Tibial nerve (tissue), 4 donors: Measurements from ENCODE around the gene AGPAT3. TPM values are rescaled to one million over a fixed set of nuclear protein-coding genes. Genes with fewer than 3 reads are reported as not detected.
"Not testable (repeated sequence)": the region's sequence is repeated elsewhere in the genome, so short reads cannot be mapped to it uniquely, and the experiment has no call there.

Experiments
- DNase-seq, 2 donors: peaks; one replicate each; pipeline ENCODE4 v3.0.0-alpha.2; 2019; ENCODE audit warnings: low spot score in 2 of 2
- H3K27ac ChIP-seq, 4 donors: fragments of 200-600 bp; sonication (generic) in 3 of 4; one replicate each; pipeline ENCODE4 v1.5.1; 2017 to 2019; ENCODE audit warnings: mild to moderate bottlenecking in 1 of 4
- H3K27me3 ChIP-seq, 2 donors: fragments of 200-600 bp; sonication (generic) in 1 of 2; one replicate each; pipeline versions ENCODE4 v1.5.1 to v1.6.0; 2017 to 2019
- H3K36me3 ChIP-seq, 3 donors: fragments of 200-600 bp; sonication (generic); one replicate each; pipeline ENCODE4 v1.5.1; 2018 to 2019
- H3K4me1 ChIP-seq, 4 donors: fragments of 200-600 bp; sonication (generic) in 3 of 4; one replicate each; pipeline ENCODE4 v1.5.1; 2017 to 2019
- H3K4me3 ChIP-seq, 4 donors: fragments of 200-600 bp; sonication (generic) in 3 of 4; one replicate each; pipeline ENCODE4 v1.5.1; 2017 to 2019; ENCODE audit warnings: mild to moderate bottlenecking in 1 of 4, moderate library complexity in 1 of 4
- H3K9me3 ChIP-seq, 4 donors: fragments of 200-600 bp; sonication (generic) in 3 of 4; one replicate each; pipeline ENCODE4 v1.5.1; 2017 to 2019
- CTCF ChIP-seq, 5 experiments: fragments of 200-600 bp in 3 of 5; fragments of 450-650 bp in 2 of 5; sonication (generic) in 3 of 5; IDR thresholded peaks; one replicate each; pipeline ENCODE4 v1.5.1; 2016 to 2019; ENCODE audit warnings: antibody characterized with exemption in 5 of 5, mild to moderate bottlenecking in 3 of 5, moderate library complexity in 2 of 5
- EP300 ChIP-seq, 2 donors: sonication (generic); formaldehyde crosslinking; IDR thresholded peaks; one replicate each; pipeline ENCODE4 v1.6.1; 2017; ENCODE audit warnings: antibody characterized with exemption in 2 of 2, mild to moderate bottlenecking in 1 of 2
- POLR2A ChIP-seq, 2 donors: fragments of 450-650 bp; IDR thresholded peaks; one replicate each; pipeline ENCODE4 v1.6.1; 2017; ENCODE audit warnings: antibody characterized with exemption in 2 of 2, mild to moderate bottlenecking in 2 of 2, moderate library complexity in 2 of 2
- WGBS, 2 donors: methylation state at CpG; one replicate each; pipeline ENCODE4 v1.1.5; 2018; 5-methylcytosine and 5-hydroxymethylcytosine counted together
- total RNA-seq, 4 donors: library from RNA; depleted of rRNA; stranded (reverse); fragments of >200 nt; gene quantifications; one replicate each; pipeline ENCODE4 v1.1.0, GENCODE V29; 2016

Gene AGPAT3
- total RNA-seq, 4 donors from 2014 or later, result 29.9 to 45.6 (median 36.4) TPM

GRCh38 chr21:43819511-43820405, 45.3 kb upstream of the AGPAT3 start:
- 89 to 92% methylated on average over 23 to 25 of the region's 25 CpGs for WGBS, 2 donors

DNA sequence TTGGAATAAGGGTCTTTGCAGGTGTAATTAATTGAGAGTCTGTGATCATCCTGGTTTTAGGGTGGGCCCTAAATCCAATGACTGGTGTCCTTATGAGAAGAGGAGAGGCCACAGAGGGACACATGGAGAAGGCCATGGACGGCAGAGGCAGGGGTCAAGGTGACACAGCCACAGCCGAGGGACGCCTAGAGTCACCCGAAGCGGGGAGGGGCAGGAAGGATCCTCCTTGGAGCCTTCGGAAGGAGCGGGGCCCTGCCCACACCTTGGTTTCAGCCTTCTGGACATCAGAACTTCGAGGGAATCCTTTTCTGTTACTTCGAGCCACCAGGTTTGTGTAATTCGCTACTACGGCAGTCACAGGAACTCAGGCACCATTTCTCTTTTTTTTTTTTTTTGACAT, 44.6 kb upstream of the AGPAT3 start:
- no peak for DNase-seq
- Histone ChIP-seq H3K27ac (no peak overlapping the region), H3K4me3 (no peak overlapping the region), H3K27me3 (no peaks in the 10 kb centered on the region), H3K4me1 (no peaks in the 10 kb centered on the region), H3K36me3 (peaks cover 0 to 13% (median 0%) of the 10 kb centered on the region in 3 donors), H3K9me3 (peaks cover 0 to 10% (median 0%) of the 10 kb centered on the region in 4 donors)
- 91 to 92% methylated on average over 11 of the region's 11 CpGs for WGBS, 2 donors
- TF ChIP-seq EP300 (IDR thresholded peaks at IDR 0.05) (no peak), POLR2A (IDR thresholded peaks at IDR 0.05) (no peak), CTCF (IDR thresholded peaks at IDR 0.05) (no peak)

More at GRCh38 chr21:43819511-43820405, 45.3 kb upstream of the AGPAT3 start:
- Histone ChIP-seq H3K4me3 (no peak overlapping the region), H3K4me1 (peaks cover 0 to 2% (median 0%) of the 10 kb centered on the region in 4 donors), H3K27me3 (no peaks in the 10 kb centered on the region), H3K27ac (no peak overlapping the region), H3K9me3 (peaks cover 0 to 10% (median 0%) of the 10 kb centered on the region in 4 donors), H3K36me3 (peaks cover 0 to 13% (median 0%) of the 10 kb centered on the region in 3 donors)
- DNase-seq, result no peak
- TF ChIP-seq CTCF (IDR thresholded peaks at IDR 0.05), result no peak
- no peak for TF ChIP-seq EP300 (IDR thresholded peaks at IDR 0.05)
- TF ChIP-seq POLR2A (IDR thresholded peaks at IDR 0.05), result no peak

GRCh38 chr21:43822166-43822565, 42.9 kb upstream of the AGPAT3 start:
- not testable (repeated sequence) for H3K9me3 ChIP-seq, H3K4me3 ChIP-seq, H3K27me3 ChIP-seq, H3K4me1 ChIP-seq, DNase-seq, H3K27ac ChIP-seq
- WGBS, 2 donors, result 95 to 96% methylated on average over 19 to 21 of the region's 25 CpGs
- peaks cover 0 to 13% (median 0%) of the 10 kb centered on the region in 3 donors for H3K36me3 ChIP-seq

- H3K4me3 ChIP-seq, H3K4me1 ChIP-seq, H3K27ac ChIP-seq, H3K27me3 ChIP-seq, DNase-seq, H3K9me3 ChIP-seq: not testable (repeated sequence)
- H3K36me3 ChIP-seq, result peaks cover 0 to 13% (median 0%) of the 10 kb centered on the region in 3 donors
- 87 to 89% methylated on average over 5 of the region's 5 CpGs for WGBS, 2 donors
Observed at GRCh38 chr21:43822741-43823140, 42.3 kb upstream of the AGPAT3 start.

- Histone ChIP-seq H3K36me3 (peaks cover 0 to 4% (median 0%) of the 10 kb centered on the region in 3 donors), H3K27me3 (peaks cover 0 to 16% of the 10 kb centered on the region in 2 donors), H3K4me3 (no peak overlapping the region), H3K4me1 (no peaks in the 10 kb centered on the region), H3K27ac (no peak overlapping the region), H3K9me3 (no peaks in the 10 kb centered on the region)
- WGBS, 2 donors, result 80 to 85% methylated on average over 14 to 17 of the region's 17 CpGs
- no peak for TF ChIP-seq EP300 (IDR thresholded peaks at IDR 0.05)
- TF ChIP-seq POLR2A (IDR thresholded peaks at IDR 0.05), result no peak
- no peak for TF ChIP-seq CTCF (IDR thresholded peaks at IDR 0.05)
- DNase-seq, result no peak
Observed at GRCh38 chr21:43824333-43825241, 40.4 kb upstream of the AGPAT3 start.
